PC-3 (cell line): ENCODE results near the gene CYP2C18. TPM values are rescaled to one million over a fixed set of nuclear protein-coding genes. Genes with fewer than 3 reads are reported as not detected.
A peak's percentile ranks its signal among the peaks of the same experiment; 100 is the strongest.
"Not testable (repeated sequence)": the region's sequence is repeated elsewhere in the genome, so short reads cannot be mapped to it uniquely, and the experiment has no call there.

Source experiments
- ATAC-seq: fragments of 200-7000 bp; cut with Tn5 transposase; 2 replicates; pipeline ENCODE4 v1.9.1; 2020; ENCODE audit warnings: mild to moderate bottlenecking, moderate library complexity
- Bru-seq: library from RNA; stranded (reverse); fragments of 400-500 nt; gene quantifications from one replicate; lab custom pipeline; 2021; lab: Mats Ljungman, UMichigan
- BruChase-seq, 2 experiments: library from RNA; stranded (reverse); fragments of 400-500 nt; gene quantifications; one replicate each; lab custom pipeline; 2021; lab: Mats Ljungman, UMichigan
- BruUV-seq: library from RNA; stranded (reverse); fragments of 400-500 nt; replicated peaks from 2 replicates; lab custom pipeline; 2021; lab: Mats Ljungman, UMichigan
- CTCF ChIA-PET: fragments of 300-600 bp; sonication (Branson Sonifier 250); formaldehyde crosslinking; loops from one replicate; lab custom pipeline; 2022; ENCODE audit warnings: antibody characterized with exemption; lab: Charles Lee
- POLR2A ChIA-PET: fragments of 300-600 bp; sonication (Branson Sonifier 250); formaldehyde crosslinking; loops from one replicate; lab custom pipeline; 2022; ENCODE audit warnings: antibody characterized with exemption; ENCODE audit not compliant: unreplicated experiment; lab: Charles Lee
- DNase-seq: peaks from one replicate; pipeline ENCODE4 v3.0.0-alpha.2; 2015
- H2AFZ ChIP-seq: fragments of 300-600 bp; sonication (generic); 2 replicates; pipeline ENCODE4 v1.6.0; 2016; ENCODE audit warnings: antibody characterized with exemption, low read length
- H3F3A ChIP-seq: fragments of 300-600 bp; sonication (generic); one replicate; pipeline ENCODE4 v1.6.0; 2017; ENCODE audit warnings: antibody characterized with exemption, low read length, control low read depth, mild to moderate bottlenecking; ENCODE audit not compliant: unreplicated experiment
- H3K27ac ChIP-seq: fragments of 300-600 bp; sonication (generic); 2 replicates; pipeline ENCODE4 v1.5.1; 2016; ENCODE audit warnings: mild to moderate bottlenecking, low read length
- H3K27me3 ChIP-seq: fragments of 300-600 bp; sonication (generic); 2 replicates; pipeline ENCODE4 v1.6.1; 2016; ENCODE audit warnings: low read length, mixed read lengths
- H3K36me3 ChIP-seq: fragments of 300-600 bp; sonication (generic); 2 replicates; pipeline ENCODE4 v1.6.1; 2016; ENCODE audit warnings: low read depth, mixed run types, low read length, mixed read lengths
- H3K4me1 ChIP-seq: fragments of 300-600 bp; sonication (generic); 2 replicates; pipeline ENCODE4 v1.5.1; 2016; ENCODE audit warnings: low read length; ENCODE audit not compliant: insufficient read depth
- H3K4me2 ChIP-seq: fragments of 300-600 bp; sonication (generic); 2 replicates; pipeline ENCODE4 v1.6.0; 2016; ENCODE audit warnings: low read length
- H3K4me3 ChIP-seq: fragments of 300-600 bp; sonication (generic); 2 replicates; pipeline ENCODE4 v1.5.1; 2016; ENCODE audit warnings: mild to moderate bottlenecking, low read length, mixed read lengths
- H3K79me2 ChIP-seq: fragments of 300-600 bp; sonication (generic); 2 replicates; pipeline ENCODE4 v1.6.1; 2017; ENCODE audit warnings: low read length, mixed read lengths
- H3K9ac ChIP-seq: fragments of 300-600 bp; sonication (generic); 2 replicates; pipeline ENCODE4 v1.6.0; 2016; ENCODE audit warnings: mild to moderate bottlenecking, low read length
- H3K9me2 ChIP-seq: fragments of 300-600 bp; sonication (generic); replicated peaks from 2 replicates; pipeline ENCODE4 v1.6.1; 2016; ENCODE audit warnings: mixed run types, low read length, mixed read lengths
- H3K9me3 ChIP-seq: fragments of 300-600 bp; sonication (generic); 2 replicates; pipeline ENCODE4 v1.6.1; 2016; ENCODE audit warnings: low read length, mixed read lengths
- H4K20me1 ChIP-seq: fragments of 300-600 bp; sonication (generic); 2 replicates; pipeline ENCODE4 v1.6.1; 2016; ENCODE audit warnings: low read length, mixed read lengths
- CTCF ChIP-seq: fragments of 300-600 bp; sonication (generic); conservative IDR thresholded peaks from 2 replicates; pipeline ENCODE4 v1.5.1; 2017; ENCODE audit warnings: antibody characterized with exemption, low read depth, mild to moderate bottlenecking, low read length
- EZH2 ChIP-seq: fragments of 300-600 bp; sonication (generic); IDR thresholded peaks from one replicate; pipeline ENCODE4 v1.6.1; 2017; ENCODE audit warnings: antibody characterized with exemption, mild to moderate bottlenecking, low read length; ENCODE audit not compliant: unreplicated experiment
- EZH2phosphoT487 ChIP-seq: fragments of 300-600 bp; sonication (generic); IDR thresholded peaks from 2 replicates; pipeline ENCODE4 v1.6.1; 2018; ENCODE audit warnings: mild to moderate bottlenecking, antibody characterized with exemption, low read length, borderline replicate concordance
- intact Hi-C: fragments of 100-400 bp; cut with micrococcal nuclease; formaldehyde crosslinking; loops from 2 replicates; pipeline ENCODE4 v1.9.0; 2023
- long read RNA-seq: library from polyadenylated mRNA; unstranded; transcript quantifications from one replicate; pipeline ENCODE4 v2.0.0, GENCODE V29; 2021; ENCODE audit not compliant: unreplicated experiment
- total RNA-seq: library from RNA; depleted of rRNA; stranded (reverse); fragments of >200 nt; gene quantifications from 2 replicates; pipeline ENCODE4 v1.2.3, GENCODE V29; 2014; rRNA removed

The CYP2C18 gene
- total RNA-seq (not detected in 2 replicates), Bru-seq, nascent RNA (not detected), BruChase-seq, experiment 1, labeled RNA remaining after a 6-hour chase (percentile 39 among the genes with signal in this experiment), BruChase-seq, experiment 2, labeled RNA remaining after a 2-hour chase (percentile 27 among the genes with signal in this experiment)
- long read RNA-seq = 0 reads

DNA sequence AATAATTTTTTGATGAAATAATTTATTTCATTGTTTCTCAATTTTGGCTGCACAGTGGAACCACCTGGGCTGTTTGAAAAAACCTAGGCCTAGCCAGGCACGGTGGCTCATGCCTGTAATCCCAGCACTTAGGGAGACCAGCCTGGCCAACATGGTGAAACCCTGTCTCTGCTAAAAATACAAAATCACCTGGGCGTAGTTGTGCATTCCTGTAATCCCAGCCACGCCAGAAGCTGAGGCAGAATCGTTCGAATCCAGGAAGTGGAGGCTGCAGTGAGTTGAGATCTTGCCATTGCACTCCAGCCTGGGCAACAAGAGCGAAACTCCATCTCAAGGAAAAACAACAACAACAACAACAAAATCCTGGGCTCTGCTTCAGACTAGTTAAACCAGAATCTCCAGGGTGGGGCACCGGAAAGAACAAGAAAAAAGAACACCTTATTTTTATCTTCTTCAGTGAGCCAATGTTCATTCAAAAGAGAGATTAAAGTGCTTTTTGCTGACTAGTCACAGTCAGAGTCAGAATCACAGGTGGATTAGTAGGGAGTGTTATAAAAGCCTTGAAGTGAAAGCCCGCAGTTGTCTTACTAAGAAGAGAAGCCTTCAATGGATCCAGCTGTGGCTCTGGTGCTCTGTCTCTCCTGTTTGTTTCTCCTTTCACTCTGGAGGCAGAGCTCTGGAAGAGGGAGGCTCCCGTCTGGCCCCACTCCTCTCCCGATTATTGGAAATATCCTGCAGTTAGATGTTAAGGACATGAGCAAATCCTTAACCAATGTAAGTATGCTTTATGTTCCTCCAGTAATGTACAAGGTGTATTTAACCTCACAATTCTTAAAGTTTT is at the start of gene CYP2C18:
CYP2C18 (plus strand) TSS at position 516 of the 841 bp plus-strand sequence; CDS start at position 607, 91 bp downstream.
- no peak within 1 kb of the TSS for H3K27ac ChIP-seq
- ChIA-PET POLR2A (no interaction called here), CTCF (no interaction called here)
- intact Hi-C loops = no loop called here
- H2AFZ ChIP-seq = no peak within 1 kb of the TSS
- no peaks in the 10 kb centered on the region for H3K9me2 ChIP-seq
- no peak for DNase-seq
- H4K20me1 ChIP-seq = no peaks in the 10 kb centered on the region
- no peak within 1 kb of the TSS for H3K4me2 ChIP-seq
- no peak within 1 kb of the TSS for H3K4me3 ChIP-seq
- no peaks in the 10 kb centered on the region for H3K27me3 ChIP-seq
- no peaks in the 10 kb centered on the region for H3K79me2 ChIP-seq
- H3F3A ChIP-seq = no peaks in the 10 kb centered on the region
- no peaks in the 10 kb centered on the region for H3K36me3 ChIP-seq
- H3K9ac ChIP-seq = no peak within 1 kb of the TSS
- no peaks in the 10 kb centered on the region for H3K9me3 ChIP-seq
- TF ChIP-seq CTCF (no peak), EZH2 (no peak), EZH2phosphoT487 (no peak)
- BruUV-seq = no TSS peak
- no peak for ATAC-seq
- H3K4me1 ChIP-seq = no peaks in the 10 kb centered on the region

DNA sequence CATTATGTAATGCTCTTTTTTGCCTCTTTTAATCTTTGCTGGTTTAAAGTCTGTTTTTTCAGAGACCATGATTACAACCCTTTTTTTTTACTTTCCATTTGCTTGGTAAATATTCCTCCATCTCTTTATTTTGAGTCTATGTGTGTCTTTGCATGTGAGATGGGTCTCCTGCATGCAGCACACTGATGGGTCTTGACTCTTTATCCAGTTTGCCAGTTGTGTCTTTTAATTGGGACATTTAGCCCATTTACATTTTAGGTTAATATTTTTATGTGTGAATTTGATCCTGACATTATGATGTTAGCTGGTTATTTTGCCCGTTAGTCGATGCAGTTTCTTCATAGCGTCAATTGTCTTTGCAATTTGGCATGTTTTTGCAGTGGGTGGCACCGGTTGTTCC is 45.4 kb upstream of the CYP2C18 start:
- H3K9ac ChIP-seq, H3K4me1 ChIP-seq, intact Hi-C loops, BruUV-seq, H3K36me3 ChIP-seq, H4K20me1 ChIP-seq, H3K79me2 ChIP-seq, H3K27me3 ChIP-seq, H3K9me3 ChIP-seq, H3F3A ChIP-seq, POLR2A ChIA-PET, CTCF ChIA-PET, H3K4me2 ChIP-seq, H2AFZ ChIP-seq, H3K9me2 ChIP-seq, H3K27ac ChIP-seq, ATAC-seq, DNase-seq, H3K4me3 ChIP-seq: not testable (repeated sequence)

DNA sequence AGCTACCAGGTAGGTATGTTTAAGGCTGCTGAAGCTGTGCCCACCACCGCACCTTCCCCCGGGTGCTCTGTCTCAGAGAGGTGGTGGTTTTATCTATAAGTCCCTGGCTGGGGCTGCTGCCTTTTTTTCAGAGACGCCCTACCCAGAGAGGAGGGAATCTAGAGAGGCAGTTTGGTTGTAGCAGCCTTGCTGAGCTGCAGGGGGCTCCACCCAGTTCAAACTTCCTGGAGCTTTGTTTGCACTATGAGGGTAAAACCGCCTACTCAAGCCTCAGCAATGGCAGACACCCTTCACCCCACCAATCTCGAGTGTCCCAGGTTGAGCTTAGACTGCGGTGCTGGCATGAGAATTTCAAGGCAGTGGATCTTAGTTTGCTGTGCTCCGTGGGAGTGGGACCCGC is 43.6 kb upstream of the CYP2C18 start:
- Histone ChIP-seq H3F3A (no peaks in the 10 kb centered on the region), H3K9me3 (no peaks in the 10 kb centered on the region), H3K9ac (no peak overlapping the region), H3K36me3 (no peaks in the 10 kb centered on the region), H3K27ac (no peak overlapping the region), H3K4me1 (peaks cover 5% of the 10 kb centered on the region; the same call in 1 of the 2 replicates), H2AFZ (no peak overlapping the region), H3K9me2 (no peaks in the 10 kb centered on the region), H4K20me1 (no peaks in the 10 kb centered on the region), H3K4me3 (no peak overlapping the region), H3K79me2 (no peaks in the 10 kb centered on the region), H3K27me3 (0 out of 2 replicates have a peak, but pooled peaks cover 3% of the 10 kb centered on the region), H3K4me2 (no peak overlapping the region)
- no TSS peak for BruUV-seq
- TF ChIP-seq CTCF (no peak), EZH2phosphoT487 (no peak), EZH2 (no peak)
- intact Hi-C loops = no loop called here
- ATAC-seq = no peak
- POLR2A ChIA-PET = no interaction called here
- no peak for DNase-seq
- CTCF ChIA-PET = no interaction called here
